ENCODE results near the gene ART3.

The ART3 gene

DNA sequence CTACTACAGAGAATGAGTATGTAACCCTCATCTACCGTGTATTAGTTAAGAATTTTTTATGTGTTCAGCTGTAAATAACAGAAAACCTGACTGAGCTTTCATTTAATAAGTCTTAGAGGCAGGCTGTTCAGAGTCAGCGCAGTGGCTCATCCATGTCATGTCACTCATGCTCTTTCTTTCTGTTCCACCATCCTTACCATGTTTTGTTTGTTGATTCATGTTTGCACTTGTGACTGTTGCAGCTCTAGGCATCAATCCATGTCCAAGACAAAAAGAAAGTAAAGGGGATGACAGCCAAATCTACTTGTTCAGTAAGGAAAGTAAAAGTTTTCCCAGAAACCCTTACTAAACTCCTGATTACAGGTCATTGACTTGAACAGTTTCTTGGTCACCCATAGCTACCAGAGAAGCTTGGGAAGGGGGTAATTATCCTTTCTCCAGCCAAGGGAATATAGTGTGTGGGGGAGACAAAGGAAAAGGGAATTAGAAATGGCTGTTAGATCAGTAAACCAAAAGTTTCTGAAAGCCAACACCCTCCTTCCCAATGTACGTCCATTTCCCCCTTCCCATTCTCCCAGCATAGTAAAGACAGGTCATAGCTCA lies 9.0 kb downstream of the ART3 start:
- TF ChIP-seq EP300 (IDR thresholded peaks at IDR 0.05; ENCODE audit: borderline replicate concordance) (no peak), TEAD4 (IDR thresholded peaks at IDR 0.05) (no peak), TCF12 (IDR thresholded peaks at IDR 0.05; ENCODE audit: low read depth) (no peak), RAD21 (IDR thresholded peaks at IDR 0.05; ENCODE audit: low read depth) (no peak), CREB1 (IDR thresholded peaks at IDR 0.05; ENCODE audit: low read depth) (no peak), ZBTB7A (IDR thresholded peaks at IDR 0.05; ENCODE audit: low read depth) (no peak), EGR1 (IDR thresholded peaks at IDR 0.05) (no peak), CEBPB (IDR thresholded peaks at IDR 0.05) (no peak), USF1 (IDR thresholded peaks at IDR 0.05) (no peak)
- TF ChIP-seq, protein P1, sequence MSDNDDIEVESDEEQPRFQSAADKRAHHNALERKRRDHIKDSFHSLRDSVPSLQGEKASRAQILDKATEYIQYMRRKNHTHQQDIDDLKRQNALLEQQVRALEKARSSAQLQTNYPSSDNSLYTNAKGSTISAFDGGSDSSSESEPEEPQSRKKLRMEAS (IDR thresholded peaks at IDR 0.05) = no peak

- TF ChIP-seq YY1 (IDR thresholded peaks at IDR 0.05; ENCODE audit: low read depth) = no peak
- no peak for TF ChIP-seq TEAD4 (IDR thresholded peaks at IDR 0.05)
- TF ChIP-seq ZBTB7A (IDR thresholded peaks at IDR 0.05; ENCODE audit: low read depth) = no peak
- TF ChIP-seq CREB1 (IDR thresholded peaks at IDR 0.05; ENCODE audit: low read depth) = no peak
- TF ChIP-seq EGR1 (IDR thresholded peaks at IDR 0.05) = no peak
- TF ChIP-seq NFIC (IDR thresholded peaks at IDR 0.05) = no peak
- TF ChIP-seq, protein P1 (IDR thresholded peaks at IDR 0.05) = no peak
- no peak for TF ChIP-seq CEBPB (IDR thresholded peaks at IDR 0.05)
- no peak for TF ChIP-seq REST (IDR thresholded peaks at IDR 0.05; ENCODE audit: low read depth)
- TF ChIP-seq TAF1 (IDR thresholded peaks at IDR 0.05; ENCODE audit: low read depth) = no peak
These were observed 10.0 kb downstream of the ART3 start for GRCh38 chr4:76084542-76084941.

DNA sequence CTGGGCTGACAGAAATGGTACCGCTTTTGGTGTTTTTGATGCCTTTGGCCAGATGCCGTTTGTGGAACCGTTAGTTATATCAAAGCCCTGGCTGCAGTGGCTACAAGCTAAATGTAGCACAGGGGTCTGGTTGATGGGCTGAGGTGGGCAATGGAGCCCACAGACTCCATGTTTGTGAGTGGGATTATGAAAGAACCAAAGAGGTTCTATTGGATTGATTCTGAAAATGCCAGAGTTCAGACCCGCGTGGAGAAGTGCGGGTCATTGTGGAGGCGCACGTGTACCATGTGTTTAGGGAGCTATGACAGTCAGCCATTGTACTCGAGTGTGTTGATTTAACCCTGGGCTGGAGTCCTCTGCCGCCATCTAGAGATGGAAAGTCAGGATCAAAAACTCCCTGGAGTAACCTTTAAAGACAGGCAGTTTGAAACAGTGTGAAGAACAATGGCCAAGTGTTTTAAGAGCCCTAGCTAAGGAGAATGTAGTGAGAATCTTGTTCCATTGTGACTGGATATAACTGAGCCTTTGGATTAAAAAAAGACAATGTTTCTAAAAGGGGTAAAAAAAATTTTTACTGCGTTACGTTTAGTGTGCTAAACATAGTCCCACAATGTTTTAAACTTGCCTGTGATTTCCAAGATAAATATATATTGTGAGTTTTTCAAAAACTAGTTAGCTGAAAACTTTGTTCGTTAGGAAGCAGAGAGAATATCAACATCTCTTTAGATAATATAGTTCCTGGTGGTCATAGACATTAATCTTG lies 12.7 kb downstream of the ART3 start:
- TF ChIP-seq EP300 (IDR thresholded peaks at IDR 0.05; ENCODE audit: borderline replicate concordance) (no peak), RAD21 (IDR thresholded peaks at IDR 0.05; ENCODE audit: low read depth) (peak; percentile 74), CREB1 (IDR thresholded peaks at IDR 0.05; ENCODE audit: low read depth) (no peak), ZBTB7A (IDR thresholded peaks at IDR 0.05; ENCODE audit: low read depth) (no peak), USF1 (IDR thresholded peaks at IDR 0.05) (no peak), REST (IDR thresholded peaks at IDR 0.05; ENCODE audit: low read depth) (no peak), TAF1 (IDR thresholded peaks at IDR 0.05; ENCODE audit: low read depth) (no peak), TCF12 (IDR thresholded peaks at IDR 0.05; ENCODE audit: low read depth) (no peak), YY1 (IDR thresholded peaks at IDR 0.05; ENCODE audit: low read depth) (peak; percentile 65; the same call in 1 of the 2 replicates), FOXM1 (IDR thresholded peaks at IDR 0.05; ENCODE audit: borderline replicate concordance, low read depth) (no peak), CEBPB (IDR thresholded peaks at IDR 0.05) (no peak), NFIC (IDR thresholded peaks at IDR 0.05) (no peak), EGR1 (IDR thresholded peaks at IDR 0.05) (no peak), TEAD4 (IDR thresholded peaks at IDR 0.05) (no peak)
- TF ChIP-seq, protein P1 (IDR thresholded peaks at IDR 0.05) = peak; percentile 53; the same call in 1 of the 2 replicates

- TF ChIP-seq NFIC (IDR thresholded peaks at IDR 0.05) (no peak), TCF12 (IDR thresholded peaks at IDR 0.05; ENCODE audit: low read depth) (no peak), CEBPB (IDR thresholded peaks at IDR 0.05) (no peak), EP300 (IDR thresholded peaks at IDR 0.05; ENCODE audit: borderline replicate concordance) (no peak), USF1 (IDR thresholded peaks at IDR 0.05) (no peak), TEAD4 (IDR thresholded peaks at IDR 0.05) (no peak), YY1 (IDR thresholded peaks at IDR 0.05; ENCODE audit: low read depth) (no peak), ZBTB7A (IDR thresholded peaks at IDR 0.05; ENCODE audit: low read depth) (no peak), TAF1 (IDR thresholded peaks at IDR 0.05; ENCODE audit: low read depth) (no peak), CREB1 (IDR thresholded peaks at IDR 0.05; ENCODE audit: low read depth) (no peak), EGR1 (IDR thresholded peaks at IDR 0.05) (no peak), RAD21 (IDR thresholded peaks at IDR 0.05; ENCODE audit: low read depth) (no peak), FOXM1 (IDR thresholded peaks at IDR 0.05; ENCODE audit: borderline replicate concordance, low read depth) (no peak), REST (IDR thresholded peaks at IDR 0.05; ENCODE audit: low read depth) (no peak)
- TF ChIP-seq, protein P1 (IDR thresholded peaks at IDR 0.05) = no peak
These were observed 14.2 kb downstream of the ART3 start for GRCh38 chr4:76088719-76089118.
